DND-41 (cell line): ENCODE measurements around the gene OGT.
"Not testable (repeated sequence)": the region's sequence is repeated elsewhere in the genome, so short reads cannot be mapped to it uniquely, and the experiment has no call there.

Experiments
- ATAC-seq: fragments of 200-7000 bp; cut with Tn5 transposase; 3 replicates; pipeline ENCODE4 v1.9.1; 2021; ENCODE audit warnings: low read depth; ENCODE audit not compliant: insufficient read depth
- DNase-seq: peaks from one replicate; pipeline ENCODE4 v3.0.0-alpha.2; 2020
- H2AFZ ChIP-seq: 2 replicates; pipeline ENCODE4 v1.6.0; 2012; ENCODE audit warnings: low read depth, low read length
- H3K27ac ChIP-seq: 2 replicates; pipeline ENCODE4 v1.5.1; 2012; ENCODE audit warnings: low read length, inconsistent platforms
- H3K27me3 ChIP-seq: fragments of 200-600 bp; sonication (generic); 2 replicates; pipeline ENCODE4 v1.6.0; 2012; ENCODE audit warnings: low read length, mild to moderate bottlenecking, inconsistent platforms; ENCODE audit not compliant: insufficient read depth, poor library complexity
- H3K36me3 ChIP-seq: 2 replicates; pipeline ENCODE4 v1.5.1; 2012; ENCODE audit warnings: low read length, inconsistent platforms; ENCODE audit not compliant: insufficient read depth
- H3K4me1 ChIP-seq: 2 replicates; pipeline ENCODE4 v1.5.1; 2012; ENCODE audit warnings: mild to moderate bottlenecking, low read length; ENCODE audit not compliant: insufficient read depth
- H3K4me2 ChIP-seq: 2 replicates; pipeline ENCODE4 v1.6.0; 2012; ENCODE audit warnings: mild to moderate bottlenecking, moderate library complexity, low read length, inconsistent platforms; ENCODE audit not compliant: insufficient read depth
- H3K4me3 ChIP-seq, 2 experiments: fragments of 200-600 bp in 1 of 2; shearing (Covaris generic) in 1 of 2; 2 replicates each; pipeline ENCODE4 v1.5.1; 2012 to 2016; ENCODE audit warnings: inconsistent platforms in 2 of 2, low read length in 2 of 2, mild to moderate bottlenecking in 2 of 2, low read depth in 1 of 2, moderate library complexity in 1 of 2
- H3K79me2 ChIP-seq: 2 replicates; pipeline ENCODE4 v1.6.0; 2012; ENCODE audit warnings: low read length, inconsistent platforms; ENCODE audit not compliant: insufficient read depth
- H3K9ac ChIP-seq: 2 replicates; pipeline ENCODE4 v1.6.0; 2012; ENCODE audit warnings: low read depth, mild to moderate bottlenecking, inconsistent platforms, low read length, moderate library complexity
- H3K9me3 ChIP-seq: 2 replicates; pipeline ENCODE4 v1.5.1; 2012; ENCODE audit warnings: low read length, moderate library complexity, mild to moderate bottlenecking, inconsistent platforms; ENCODE audit not compliant: insufficient read depth, severe bottlenecking
- H4K20me1 ChIP-seq: 2 replicates; pipeline ENCODE4 v1.6.0; 2012; ENCODE audit warnings: low read length; ENCODE audit not compliant: insufficient read depth
- EZH2 ChIP-seq: IDR thresholded peaks from 3 replicates; pipeline ENCODE4 v1.6.1; 2012; ENCODE audit warnings: borderline replicate concordance, low read depth, mild to moderate bottlenecking, moderate library complexity, low read length, inconsistent platforms; ENCODE audit not compliant: severe bottlenecking
- TF ChIP-seq, protein P1 (sequence below): IDR thresholded peaks from 2 replicates; pipeline ENCODE4 v1.5.1; 2012; ENCODE audit warnings: borderline replicate concordance, low read length, moderate library complexity, mild to moderate bottlenecking; ENCODE audit not compliant: poor library complexity, severe bottlenecking; ENCODE audit errors: extremely low read depth

The OGT gene

DNA sequence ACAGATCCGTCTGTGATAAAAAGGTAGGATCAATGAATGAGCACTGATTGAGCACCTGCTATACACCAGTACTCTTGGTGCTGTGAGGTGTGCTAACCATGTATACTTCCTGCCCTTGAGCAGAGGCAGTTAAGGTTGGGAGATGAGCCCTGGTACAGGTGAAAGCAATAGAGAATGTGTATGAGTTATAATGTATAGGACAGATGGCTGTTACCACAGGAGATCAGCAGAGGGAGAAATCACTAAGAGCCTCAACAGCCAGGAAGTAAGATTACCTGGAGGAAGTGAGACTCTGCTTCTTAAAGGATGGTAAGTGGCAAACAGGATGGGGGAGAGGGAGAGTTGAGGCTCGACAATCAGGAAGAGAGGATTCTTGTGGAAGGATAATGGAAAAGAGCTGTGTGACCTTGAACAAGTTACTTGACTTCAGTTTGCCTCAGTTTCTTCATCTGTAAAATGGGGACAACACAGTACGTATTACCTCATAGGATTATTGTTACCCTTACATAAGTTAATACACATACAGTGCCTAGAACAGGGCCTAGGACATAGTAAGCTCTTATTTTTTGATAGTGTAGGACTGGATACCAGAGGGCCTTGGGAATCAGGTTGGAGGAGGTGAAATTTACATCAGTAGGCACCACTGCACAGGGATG is 76.3 kb downstream of the OGT start:
- Histone ChIP-seq H3K9ac (no peak overlapping the region), H3K27me3 (no peaks in the 10 kb centered on the region), H3K79me2 (no peaks in the 10 kb centered on the region), H3K36me3 (peaks cover 52% of the 10 kb centered on the region), H3K4me2 (no peak overlapping the region), H2AFZ (no peak overlapping the region), H3K9me3 (no peaks in the 10 kb centered on the region), H3K27ac (no peak overlapping the region), H3K4me1 (peaks cover 8% of the 10 kb centered on the region), H3K4me3 (no peak overlapping the region), H4K20me1 (no peaks in the 10 kb centered on the region)
- TF ChIP-seq, protein P1, sequence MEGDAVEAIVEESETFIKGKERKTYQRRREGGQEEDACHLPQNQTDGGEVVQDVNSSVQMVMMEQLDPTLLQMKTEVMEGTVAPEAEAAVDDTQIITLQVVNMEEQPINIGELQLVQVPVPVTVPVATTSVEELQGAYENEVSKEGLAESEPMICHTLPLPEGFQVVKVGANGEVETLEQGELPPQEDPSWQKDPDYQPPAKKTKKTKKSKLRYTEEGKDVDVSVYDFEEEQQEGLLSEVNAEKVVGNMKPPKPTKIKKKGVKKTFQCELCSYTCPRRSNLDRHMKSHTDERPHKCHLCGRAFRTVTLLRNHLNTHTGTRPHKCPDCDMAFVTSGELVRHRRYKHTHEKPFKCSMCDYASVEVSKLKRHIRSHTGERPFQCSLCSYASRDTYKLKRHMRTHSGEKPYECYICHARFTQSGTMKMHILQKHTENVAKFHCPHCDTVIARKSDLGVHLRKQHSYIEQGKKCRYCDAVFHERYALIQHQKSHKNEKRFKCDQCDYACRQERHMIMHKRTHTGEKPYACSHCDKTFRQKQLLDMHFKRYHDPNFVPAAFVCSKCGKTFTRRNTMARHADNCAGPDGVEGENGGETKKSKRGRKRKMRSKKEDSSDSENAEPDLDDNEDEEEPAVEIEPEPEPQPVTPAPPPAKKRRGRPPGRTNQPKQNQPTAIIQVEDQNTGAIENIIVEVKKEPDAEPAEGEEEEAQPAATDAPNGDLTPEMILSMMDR, result no peak
- no peak for TF ChIP-seq EZH2
- DNase-seq (no peak), ATAC-seq (no peak)

DNA sequence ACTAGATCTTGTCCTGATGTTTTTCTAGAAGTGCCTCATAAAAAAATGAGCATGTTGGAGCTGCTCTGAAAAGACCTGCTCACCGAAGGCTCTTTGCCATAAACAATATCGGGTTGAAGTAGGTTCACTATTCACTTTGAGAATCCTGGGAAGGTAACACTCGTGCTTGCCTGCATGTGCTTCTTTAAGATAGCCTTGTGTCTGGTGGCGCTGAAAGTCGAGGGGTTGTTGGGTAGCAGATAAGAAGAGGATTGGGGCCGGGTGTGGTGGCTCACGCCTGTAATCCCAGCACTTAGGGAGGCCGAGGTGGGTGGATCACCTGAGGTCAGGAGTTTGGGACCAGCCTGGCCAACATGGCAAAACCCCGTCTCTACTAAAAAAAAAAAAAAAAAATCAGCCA is 78.8 kb downstream of the OGT start:
- H3K27ac ChIP-seq, H2AFZ ChIP-seq, H4K20me1 ChIP-seq, H3K4me2 ChIP-seq, H3K9ac ChIP-seq, H3K4me1 ChIP-seq, H3K4me3 ChIP-seq, H3K79me2 ChIP-seq, H3K9me3 ChIP-seq, H3K27me3 ChIP-seq, ATAC-seq, DNase-seq: not testable (repeated sequence)
- peaks cover 32% of the 10 kb centered on the region for H3K36me3 ChIP-seq

DNA sequence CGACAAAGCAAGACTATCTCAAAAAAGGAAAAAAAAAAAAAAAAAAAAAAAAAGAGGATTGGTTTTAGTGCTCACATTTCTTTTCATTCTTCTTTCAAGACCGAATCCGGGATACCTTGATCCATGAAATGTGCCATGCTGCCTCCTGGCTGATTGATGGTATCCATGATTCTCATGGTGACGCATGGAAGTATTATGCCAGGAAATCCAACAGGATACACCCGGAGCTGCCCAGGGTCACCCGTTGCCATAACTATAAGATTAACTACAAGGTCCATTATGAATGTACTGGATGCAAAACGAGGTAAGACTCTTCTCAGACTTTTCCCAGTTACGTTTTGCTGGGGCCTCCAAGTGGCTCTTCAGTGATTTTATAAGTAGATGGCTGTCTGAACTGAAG is 79.4 kb downstream of the OGT start:
- Histone ChIP-seq H3K4me3 (no peak overlapping the region), H3K9me3 (no peaks in the 10 kb centered on the region), H3K27me3 (no peaks in the 10 kb centered on the region), H2AFZ (no peak overlapping the region), H4K20me1 (no peaks in the 10 kb centered on the region), H3K36me3 (peaks cover 27% of the 10 kb centered on the region), H3K9ac (no peak overlapping the region), H3K4me2 (no peak overlapping the region), H3K4me1 (peaks cover 3% of the 10 kb centered on the region; the same call in 1 of the 2 replicates), H3K27ac (no peak overlapping the region), H3K79me2 (no peaks in the 10 kb centered on the region)
- TF ChIP-seq EZH2, result no peak
- TF ChIP-seq, protein P1, result no peak
- DNase-seq (no peak), ATAC-seq (no peak)

DNA sequence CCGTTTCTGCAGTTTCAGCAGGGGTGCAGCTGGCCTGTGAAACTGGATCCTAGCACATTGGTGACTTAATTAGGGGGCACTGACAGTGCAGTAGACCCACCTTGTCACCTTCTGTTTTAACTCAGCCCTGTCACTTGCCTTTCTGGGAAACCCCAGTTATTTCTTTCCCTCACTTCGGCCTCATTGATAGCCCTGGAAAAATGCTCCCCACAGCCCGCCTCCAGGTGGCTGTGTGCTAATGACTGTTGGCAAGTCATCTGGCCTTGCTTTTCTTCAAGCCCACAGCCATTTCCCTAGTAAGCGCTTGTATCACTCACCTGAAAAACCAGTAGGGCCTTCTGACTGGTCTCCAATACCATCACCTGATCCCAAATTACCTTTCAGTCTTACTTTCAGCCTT is 82.2 kb downstream of the OGT start:
- H3K27me3 ChIP-seq, result no peaks in the 10 kb centered on the region
- H3K9ac ChIP-seq, result no peak overlapping the region
- no peak overlapping the region for H3K4me3 ChIP-seq
- peaks cover 23% of the 10 kb centered on the region for H3K4me1 ChIP-seq
- no peaks in the 10 kb centered on the region for H3K79me2 ChIP-seq
- H3K36me3 ChIP-seq, result peaks cover 15% of the 10 kb centered on the region
- ATAC-seq (no peak), DNase-seq (no peak)
- no peaks in the 10 kb centered on the region for H3K9me3 ChIP-seq
- H3K4me2 ChIP-seq, result no peak overlapping the region
- no peak overlapping the region for H2AFZ ChIP-seq
- TF ChIP-seq, protein P1, result no peak
- no peak for TF ChIP-seq EZH2
- 0 out of 2 replicates have a peak, but pooled peaks cover 3% of the 10 kb centered on the region for H4K20me1 ChIP-seq
- H3K27ac ChIP-seq, result no peak overlapping the region
